B cell (primary cell): Measurements from ENCODE around the gene CA11.

Source experiments
- CTCF ChIP-seq: fragments of 200-600 bp; IDR thresholded peaks from one replicate; pipeline ENCODE4 v1.8.0; 2022; ENCODE audit warnings: antibody characterized with exemption, mild to moderate bottlenecking
- EZH2 ChIP-seq: IDR thresholded peaks from 2 replicates; pipeline ENCODE4 v1.6.1; 2012; ENCODE audit warnings: borderline replicate concordance, low read depth, mild to moderate bottlenecking, moderate library complexity, low read length; ENCODE audit not compliant: insufficient read depth, poor library complexity, severe bottlenecking

GRCh38 chr19:48659768-48660167 is 13.8 kb upstream of the CA11 start:
- TF ChIP-seq CTCF: no peak
- no peak for TF ChIP-seq EZH2
